ENCODE measurements around the gene PPP3R2. TPM values are rescaled to one million over a fixed set of nuclear protein-coding genes. Genes with fewer than 3 reads are reported as not detected.

The PPP3R2 gene
- total and polyA plus RNA-seq, 8 donors = 0.02 TPM; not detected in 7

GRCh38 chr9:101635473-101635872 lies 40.7 kb upstream of the PPP3R2 start:
- no peak for TF ChIP-seq CTCF (IDR thresholded peaks at IDR 0.05)
- DNase-seq (no peak), ATAC-seq (no peak), FAIRE-seq (no peak)
- Histone ChIP-seq H3K36me3 (no peaks in the 10 kb centered on the region), H3K27ac (no peak overlapping the region), H3K9me3 (no peaks in the 10 kb centered on the region), H3K4me1 (peaks cover 9 to 17% (median 12%) of the 10 kb centered on the region in 3 donors), H3K27me3 (no peaks in the 10 kb centered on the region), H3K4me3 (no peak overlapping the region)
- 93 to 100% methylated on average over 1 of the region's 1 CpG for whole genome bisulfite sequencing, 2 donors
- intact Hi-C loops (cut with DNase I) = no loop called here

GRCh38 chr9:101634741-101635409 lies 40.1 kb upstream of the PPP3R2 start:
- TF ChIP-seq CTCF (IDR thresholded peaks at IDR 0.05) = no peak
- H3K9me3 ChIP-seq = no peaks in the 10 kb centered on the region
- WGBS, 2 donors = 55 to 57% methylated on average over 4 of the region's 4 CpGs
- no peaks in the 10 kb centered on the region for H3K27me3 ChIP-seq
- DNase-seq (no peak), FAIRE-seq (no peak), ATAC-seq (no peak)
- intact Hi-C loops (cut with DNase I) = no loop called here
- no peak overlapping the region for H3K27ac ChIP-seq
- H3K4me1 ChIP-seq = peaks cover 6 to 12% (median 11%) of the 10 kb centered on the region in 3 donors
- no peak overlapping the region for H3K4me3 ChIP-seq
- H3K36me3 ChIP-seq = no peaks in the 10 kb centered on the region

GRCh38 chr9:101632611-101633010 lies 37.8 kb upstream of the PPP3R2 start:
- FAIRE-seq (no peak), ATAC-seq (no peak), DNase-seq (no peak)
- no peak overlapping the region for H3K4me3 ChIP-seq
- 90 to 97% methylated on average over 1 of the region's 1 CpG for WGBS, 2 donors
- H3K9me3 ChIP-seq = no peaks in the 10 kb centered on the region
- H3K4me1 ChIP-seq = peaks cover 0 to 4% (median 2%) of the 10 kb centered on the region in 3 donors
- H3K36me3 ChIP-seq = no peaks in the 10 kb centered on the region
- intact Hi-C loops (cut with DNase I) = no loop called here
- H3K27ac ChIP-seq = no peak overlapping the region
- TF ChIP-seq CTCF (IDR thresholded peaks at IDR 0.05) = no peak
- no peaks in the 10 kb centered on the region for H3K27me3 ChIP-seq

- H3K36me3 ChIP-seq = no peaks in the 10 kb centered on the region
- H3K27me3 ChIP-seq = no peaks in the 10 kb centered on the region
- intact Hi-C loops (cut with DNase I) = no loop called here
- ATAC-seq = no peak
- DNase-seq = no peak
- H3K4me1 ChIP-seq = peaks cover 0 to 4% (median 2%) of the 10 kb centered on the region in 3 donors
- H3K9me3 ChIP-seq = no peaks in the 10 kb centered on the region
- no peak for FAIRE-seq
- TF ChIP-seq CTCF (IDR thresholded peaks at IDR 0.05) = no peak
- H3K27ac ChIP-seq = no peak overlapping the region
- 47 to 51% methylated on average over 2 of the region's 2 CpGs for WGBS, 2 donors
- no peak overlapping the region for H3K4me3 ChIP-seq
These were observed 37.1 kb upstream of the PPP3R2 start for GRCh38 chr9:101631892-101632291.

- ATAC-seq = no peak
- intact Hi-C loops (cut with DNase I) = no loop called here
- no peak for FAIRE-seq
- no peak for TF ChIP-seq CTCF (IDR thresholded peaks at IDR 0.05)
- DNase-seq = no peak
- H3K9me3 ChIP-seq = no peaks in the 10 kb centered on the region
- peaks cover 0 to 4% (median 0%) of the 10 kb centered on the region in 3 donors for H3K4me1 ChIP-seq
- H3K27me3 ChIP-seq = no peaks in the 10 kb centered on the region
- WGBS, 2 donors = 73 to 78% methylated on average over 5 of the region's 5 CpGs
- no peak overlapping the region for H3K4me3 ChIP-seq
- no peaks in the 10 kb centered on the region for H3K36me3 ChIP-seq
- H3K27ac ChIP-seq = no peak overlapping the region
These were observed 34.9 kb upstream of the PPP3R2 start for GRCh38 chr9:101629636-101630035.
